ENCODE data around the gene SP100. TPM values are rescaled to one million over a fixed set of nuclear protein-coding genes. Genes with fewer than 3 reads are reported as not detected.

SP100 gene
- total and polyA plus RNA-seq, 2 of the 13 experiments (the other 11 are each of a cell fraction or from before 2014, with no cell fraction given), result 12.6 to 16.5 TPM

DNA sequence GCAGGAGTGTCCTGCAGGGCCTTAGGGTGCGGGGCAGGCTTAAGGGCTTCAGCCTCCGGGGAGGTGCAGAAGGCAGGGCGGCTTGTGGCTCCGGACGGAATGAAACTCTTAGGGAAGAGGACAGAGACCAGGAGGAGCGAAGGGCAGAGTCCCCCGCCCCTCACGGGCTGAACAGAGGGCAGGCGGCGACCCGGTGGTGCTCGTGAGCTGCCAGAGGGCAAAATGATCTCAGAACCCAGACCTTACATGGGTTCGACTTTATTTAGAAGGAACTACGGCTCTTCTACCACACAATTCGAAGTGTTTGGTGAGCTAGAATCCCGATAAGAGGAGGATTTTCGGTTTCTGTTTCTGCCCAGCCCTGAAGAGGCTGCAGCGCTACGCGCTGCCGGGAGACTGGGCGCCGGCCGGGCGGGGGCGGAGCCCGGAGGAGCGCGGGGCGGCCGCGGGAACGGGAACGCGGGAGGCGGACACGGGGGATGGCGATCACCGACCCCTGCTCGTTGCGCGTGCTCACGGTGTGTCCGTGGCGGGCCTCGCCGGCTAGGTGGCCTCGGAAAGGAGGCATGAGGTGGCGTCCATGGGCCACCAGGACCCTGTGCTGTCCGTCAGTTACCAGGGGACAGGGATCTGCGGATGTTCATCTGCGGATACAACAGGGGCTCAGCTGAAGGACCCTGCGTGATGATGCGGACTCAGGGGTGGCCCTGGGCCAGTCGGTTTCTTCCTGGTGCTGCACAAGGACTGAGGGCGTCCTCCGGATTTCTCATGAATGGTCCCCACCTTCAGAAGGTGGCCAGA lies 4.2 kb upstream of the SP100 start (continued):
- TF ChIP-seq ETV6 (CRISPR knock-in tag; conservative IDR thresholded peaks at IDR 0.05) (no peak), ZNF563 (CRISPR knock-in tag; IDR thresholded peaks at IDR 0.05) (peak; percentile 80), GTF3A (CRISPR knock-in tag; conservative IDR thresholded peaks at IDR 0.05) (no peak), RNF2 (conservative IDR thresholded peaks at IDR 0.05; ENCODE audit: low read depth) (peak; percentile 57), ZNF446 (CRISPR knock-in tag; IDR thresholded peaks at IDR 0.05) (peak; percentile 66; the same call in 1 of the 2 replicates), NR3C1 (CRISPR knock-in tag; IDR thresholded peaks at IDR 0.05) (no peak), ZNF430 (CRISPR knock-in tag; IDR thresholded peaks at IDR 0.05) (peak; percentile 42; the same call in 1 of the 2 replicates), ZNF24 (IDR thresholded peaks at IDR 0.05) (no peak), ZNF841 (CRISPR knock-in tag; IDR thresholded peaks at IDR 0.05; ENCODE audit: borderline replicate concordance) (no peak), NFIC (IDR thresholded peaks at IDR 0.05; ENCODE audit: low read length) (no peak), FLYWCH1 (CRISPR knock-in tag; IDR thresholded peaks at IDR 0.05) (no peak), NKX3-1 (CRISPR knock-in tag; IDR thresholded peaks at IDR 0.05) (no peak; the same call in none of the 2 replicates), ELF1 (CRISPR knock-in tag; IDR thresholded peaks at IDR 0.05) (0 out of 2 replicates have a peak, but pooled peaks have one; percentile 25), MYNN (CRISPR knock-in tag; IDR thresholded peaks at IDR 0.05; ENCODE audit: low read depth) (peak; percentile 34; the same call in 1 of the 2 replicates), DR1 (CRISPR knock-in tag; IDR thresholded peaks at IDR 0.05) (no peak), ZNF766 (CRISPR knock-in tag; IDR thresholded peaks at IDR 0.05; ENCODE audit: borderline replicate concordance) (no peak), KLF9 (CRISPR knock-in tag; IDR thresholded peaks at IDR 0.05; ENCODE audit: low read depth) (no peak; the same call in 1 of the 2 replicates), NFYB (CRISPR knock-in tag; IDR thresholded peaks at IDR 0.05) (no peak)
- TF ChIP-seq, protein P1, sequence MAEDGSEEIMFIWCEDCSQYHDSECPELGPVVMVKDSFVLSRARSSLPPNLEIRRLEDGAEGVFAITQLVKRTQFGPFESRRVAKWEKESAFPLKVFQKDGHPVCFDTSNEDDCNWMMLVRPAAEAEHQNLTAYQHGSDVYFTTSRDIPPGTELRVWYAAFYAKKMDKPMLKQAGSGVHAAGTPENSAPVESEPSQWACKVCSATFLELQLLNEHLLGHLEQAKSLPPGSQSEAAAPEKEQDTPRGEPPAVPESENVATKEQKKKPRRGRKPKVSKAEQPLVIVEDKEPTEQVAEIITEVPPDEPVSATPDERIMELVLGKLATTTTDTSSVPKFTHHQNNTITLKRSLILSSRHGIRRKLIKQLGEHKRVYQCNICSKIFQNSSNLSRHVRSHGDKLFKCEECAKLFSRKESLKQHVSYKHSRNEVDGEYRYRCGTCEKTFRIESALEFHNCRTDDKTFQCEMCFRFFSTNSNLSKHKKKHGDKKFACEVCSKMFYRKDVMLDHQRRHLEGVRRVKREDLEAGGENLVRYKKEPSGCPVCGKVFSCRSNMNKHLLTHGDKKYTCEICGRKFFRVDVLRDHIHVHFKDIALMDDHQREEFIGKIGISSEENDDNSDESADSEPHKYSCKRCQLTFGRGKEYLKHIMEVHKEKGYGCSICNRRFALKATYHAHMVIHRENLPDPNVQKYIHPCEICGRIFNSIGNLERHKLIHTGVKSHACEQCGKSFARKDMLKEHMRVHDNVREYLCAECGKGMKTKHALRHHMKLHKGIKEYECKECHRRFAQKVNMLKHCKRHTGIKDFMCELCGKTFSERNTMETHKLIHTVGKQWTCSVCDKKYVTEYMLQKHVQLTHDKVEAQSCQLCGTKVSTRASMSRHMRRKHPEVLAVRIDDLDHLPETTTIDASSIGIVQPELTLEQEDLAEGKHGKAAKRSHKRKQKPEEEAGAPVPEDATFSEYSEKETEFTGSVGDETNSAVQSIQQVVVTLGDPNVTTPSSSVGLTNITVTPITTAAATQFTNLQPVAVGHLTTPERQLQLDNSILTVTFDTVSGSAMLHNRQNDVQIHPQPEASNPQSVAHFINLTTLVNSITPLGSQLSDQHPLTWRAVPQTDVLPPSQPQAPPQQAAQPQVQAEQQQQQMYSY (CRISPR knock-in tag; IDR thresholded peaks at IDR 0.05), result 0 out of 2 replicates have a peak, but pooled peaks have one; percentile 49
- TF ChIP-seq, protein P2, sequence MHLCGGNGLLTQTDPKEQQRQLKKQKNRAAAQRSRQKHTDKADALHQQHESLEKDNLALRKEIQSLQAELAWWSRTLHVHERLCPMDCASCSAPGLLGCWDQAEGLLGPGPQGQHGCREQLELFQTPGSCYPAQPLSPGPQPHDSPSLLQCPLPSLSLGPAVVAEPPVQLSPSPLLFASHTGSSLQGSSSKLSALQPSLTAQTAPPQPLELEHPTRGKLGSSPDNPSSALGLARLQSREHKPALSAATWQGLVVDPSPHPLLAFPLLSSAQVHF (CRISPR knock-in tag; IDR thresholded peaks at IDR 0.05), result 0 out of 2 replicates have a peak, but pooled peaks have one; percentile 24
- TF ChIP-seq, protein P3, sequence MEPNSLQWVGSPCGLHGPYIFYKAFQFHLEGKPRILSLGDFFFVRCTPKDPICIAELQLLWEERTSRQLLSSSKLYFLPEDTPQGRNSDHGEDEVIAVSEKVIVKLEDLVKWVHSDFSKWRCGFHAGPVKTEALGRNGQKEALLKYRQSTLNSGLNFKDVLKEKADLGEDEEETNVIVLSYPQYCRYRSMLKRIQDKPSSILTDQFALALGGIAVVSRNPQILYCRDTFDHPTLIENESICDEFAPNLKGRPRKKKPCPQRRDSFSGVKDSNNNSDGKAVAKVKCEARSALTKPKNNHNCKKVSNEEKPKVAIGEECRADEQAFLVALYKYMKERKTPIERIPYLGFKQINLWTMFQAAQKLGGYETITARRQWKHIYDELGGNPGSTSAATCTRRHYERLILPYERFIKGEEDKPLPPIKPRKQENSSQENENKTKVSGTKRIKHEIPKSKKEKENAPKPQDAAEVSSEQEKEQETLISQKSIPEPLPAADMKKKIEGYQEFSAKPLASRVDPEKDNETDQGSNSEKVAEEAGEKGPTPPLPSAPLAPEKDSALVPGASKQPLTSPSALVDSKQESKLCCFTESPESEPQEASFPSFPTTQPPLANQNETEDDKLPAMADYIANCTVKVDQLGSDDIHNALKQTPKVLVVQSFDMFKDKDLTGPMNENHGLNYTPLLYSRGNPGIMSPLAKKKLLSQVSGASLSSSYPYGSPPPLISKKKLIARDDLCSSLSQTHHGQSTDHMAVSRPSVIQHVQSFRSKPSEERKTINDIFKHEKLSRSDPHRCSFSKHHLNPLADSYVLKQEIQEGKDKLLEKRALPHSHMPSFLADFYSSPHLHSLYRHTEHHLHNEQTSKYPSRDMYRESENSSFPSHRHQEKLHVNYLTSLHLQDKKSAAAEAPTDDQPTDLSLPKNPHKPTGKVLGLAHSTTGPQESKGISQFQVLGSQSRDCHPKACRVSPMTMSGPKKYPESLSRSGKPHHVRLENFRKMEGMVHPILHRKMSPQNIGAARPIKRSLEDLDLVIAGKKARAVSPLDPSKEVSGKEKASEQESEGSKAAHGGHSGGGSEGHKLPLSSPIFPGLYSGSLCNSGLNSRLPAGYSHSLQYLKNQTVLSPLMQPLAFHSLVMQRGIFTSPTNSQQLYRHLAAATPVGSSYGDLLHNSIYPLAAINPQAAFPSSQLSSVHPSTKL (CRISPR knock-in tag; IDR thresholded peaks at IDR 0.05), result peak; percentile 53; the same call in 1 of the 2 replicates
- TF ChIP-seq, protein P4, sequence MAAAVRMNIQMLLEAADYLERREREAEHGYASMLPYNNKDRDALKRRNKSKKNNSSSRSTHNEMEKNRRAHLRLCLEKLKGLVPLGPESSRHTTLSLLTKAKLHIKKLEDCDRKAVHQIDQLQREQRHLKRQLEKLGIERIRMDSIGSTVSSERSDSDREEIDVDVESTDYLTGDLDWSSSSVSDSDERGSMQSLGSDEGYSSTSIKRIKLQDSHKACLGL (CRISPR knock-in tag; IDR thresholded peaks at IDR 0.05), result peak; percentile 92

All from HepG2 (cell line).